Mesothelial cell of epicardium (in vitro differentiated cells): ENCODE results near the gene MAP10. TPM values are rescaled to one million over a fixed set of nuclear protein-coding genes. Genes with fewer than 3 reads are reported as not detected.
A peak's percentile ranks its signal among the peaks of the same experiment; 100 is the strongest.

Experiments used
- DNase-seq, 2 experiments: peaks; one replicate each; pipeline ENCODE4 v3.0.0; 2021; ENCODE audit warnings: low spot score in 2 of 2; ENCODE audit not compliant: unreplicated experiment in 2 of 2
- H3K27ac Mint-ChIP-seq: 2 replicates; pipeline ENCODE4 v1.8.0; 2021; ENCODE audit warnings: mixed read lengths
- H3K27me3 Mint-ChIP-seq: 2 replicates; pipeline ENCODE4 v1.8.0; 2021; ENCODE audit warnings: low read depth, mixed read lengths
- H3K36me3 Mint-ChIP-seq: 2 replicates; pipeline ENCODE4 v1.8.0; 2021; ENCODE audit warnings: mixed read lengths
- H3K4me1 Mint-ChIP-seq: 2 replicates; pipeline ENCODE4 v1.8.0; 2021; ENCODE audit warnings: mixed read lengths
- H3K4me3 Mint-ChIP-seq: 2 replicates; pipeline ENCODE4 v1.8.0; 2021; ENCODE audit warnings: mild to moderate bottlenecking, moderate library complexity, mixed read lengths
- H3K9me3 Mint-ChIP-seq: 2 replicates; pipeline ENCODE4 v1.8.0; 2021; ENCODE audit warnings: mixed read lengths
- CTCF ChIP-seq: fragments of 200-600 bp; sonication (generic); IDR thresholded peaks from one replicate; pipeline ENCODE4 v1.5.0; 2021; ENCODE audit warnings: antibody characterized with exemption; ENCODE audit not compliant: unreplicated experiment
- total RNA-seq: library from RNA; stranded (reverse); gene quantifications from 3 replicates; pipeline ENCODE4 v1.2.1, GENCODE V29; 2021

The MAP10 gene
- total RNA-seq, 1 donor from 2014 or later = 2.3 TPM

GRCh38 chr1:232834066-232834465 lies 28.9 kb downstream of the MAP10 start:
- Mint-ChIP-seq H3K27me3 (no peaks in the 10 kb centered on the region), H3K4me1 (peaks cover 11% of the 10 kb centered on the region), H3K27ac (peak overlapping the region; percentile 74), H3K9me3 (no peaks in the 10 kb centered on the region), H3K4me3 (no peak overlapping the region), H3K36me3 (no peaks in the 10 kb centered on the region)
- no peak for TF ChIP-seq CTCF
- no peak for DNase-seq

- TF ChIP-seq CTCF = no peak
- H3K9me3 Mint-ChIP-seq = no peaks in the 10 kb centered on the region
- peaks cover 11% of the 10 kb centered on the region for H3K4me1 Mint-ChIP-seq
- no peaks in the 10 kb centered on the region for H3K27me3 Mint-ChIP-seq
- DNase-seq = no peak
- no peaks in the 10 kb centered on the region for H3K36me3 Mint-ChIP-seq
- no peak overlapping the region for H3K27ac Mint-ChIP-seq
- no peak overlapping the region for H3K4me3 Mint-ChIP-seq
These were observed 29.9 kb downstream of the MAP10 start for GRCh38 chr1:232835166-232835565.

GRCh38 chr1:232837087-232837486 lies 31.9 kb downstream of the MAP10 start:
- no peak overlapping the region for H3K4me3 Mint-ChIP-seq
- DNase-seq = no peak
- no peaks in the 10 kb centered on the region for H3K27me3 Mint-ChIP-seq
- H3K9me3 Mint-ChIP-seq = peaks cover 18% of the 10 kb centered on the region
- H3K36me3 Mint-ChIP-seq = peaks cover 3% of the 10 kb centered on the region
- peaks cover 11% of the 10 kb centered on the region for H3K4me1 Mint-ChIP-seq
- no peak for TF ChIP-seq CTCF
- no peak overlapping the region for H3K27ac Mint-ChIP-seq

GRCh38 chr1:232841823-232842565 lies 36.8 kb downstream of the MAP10 start:
- Mint-ChIP-seq H3K27ac (no peak overlapping the region), H3K27me3 (no peaks in the 10 kb centered on the region), H3K36me3 (peaks cover 3% of the 10 kb centered on the region), H3K4me3 (no peak overlapping the region), H3K4me1 (peaks cover 4% of the 10 kb centered on the region), H3K9me3 (peaks cover 18% of the 10 kb centered on the region)
- DNase-seq = no peak
- no peak for TF ChIP-seq CTCF

- peaks cover 21% of the 10 kb centered on the region for H3K9me3 Mint-ChIP-seq
- H3K36me3 Mint-ChIP-seq = peaks cover 3% of the 10 kb centered on the region
- no peak overlapping the region for H3K27ac Mint-ChIP-seq
- H3K4me3 Mint-ChIP-seq = no peak overlapping the region
- no peaks in the 10 kb centered on the region for H3K27me3 Mint-ChIP-seq
- peaks cover 4% of the 10 kb centered on the region for H3K4me1 Mint-ChIP-seq
- no peak for DNase-seq
- TF ChIP-seq CTCF = no peak
These were observed 39.6 kb downstream of the MAP10 start for GRCh38 chr1:232844791-232845190.
